C4-2B (cell line): ENCODE measurements around the gene ARL4C.

Experiments
- CTCF ChIP-seq: fragments of 450-650 bp; conservative IDR thresholded peaks from 2 replicates; pipeline ENCODE4 v1.5.1; 2017; ENCODE audit warnings: mild to moderate bottlenecking
- ZFX ChIP-seq: fragments of 450-650 bp; IDR thresholded peaks from 2 replicates; pipeline ENCODE4 v1.6.1; 2017

- TF ChIP-seq CTCF = no peak
- TF ChIP-seq ZFX = no peak
Observed at GRCh38 chr2:234535464-234535863, 38.6 kb upstream of the ARL4C start.
